Erythroblast (primary cell): Measurements from ENCODE around the gene RIMS1.

Experiments used
- GATA1 ChIP-seq: IDR thresholded peaks from 2 replicates; pipeline ENCODE4 v1.6.1; 2011; ENCODE audit warnings: low read depth, mild to moderate bottlenecking, control low read depth, low read length, moderate library complexity
- POLR2A ChIP-seq: IDR thresholded peaks from 2 replicates; pipeline ENCODE4 v1.6.1; 2011; ENCODE audit warnings: mild to moderate bottlenecking, low read length

- no peak for TF ChIP-seq POLR2A
- TF ChIP-seq GATA1: no peak
Measured at GRCh38 chr6:72417759-72418158, 531.4 kb downstream of the RIMS1 start.
